OCI-LY3 (cell line): Measurements from ENCODE around the gene FOXM1.

Experiments
- H2AFZ ChIP-seq: fragments of 200-600, 300-600 bp; shearing (Covaris generic); 2 replicates; pipeline ENCODE4 v1.6.0; 2014; ENCODE audit warnings: antibody characterized with exemption, low read depth, low read length
- H3K27ac ChIP-seq: fragments of 200-600, 300-600 bp; sonication (generic); 2 replicates; pipeline ENCODE4 v1.5.1; 2014; ENCODE audit warnings: mild to moderate bottlenecking, low read length, moderate library complexity, mixed read lengths
- H3K27me3 ChIP-seq: fragments of 200-600, 300-600 bp; sonication (generic); 2 replicates; pipeline ENCODE4 v1.6.1; 2014; ENCODE audit warnings: low read depth, low read length, mixed read lengths
- H3K36me3 ChIP-seq: fragments of 200-600, 300-600 bp; sonication (generic); replicated peaks from 2 replicates; pipeline ENCODE3; 2014; ENCODE audit warnings: low read depth, low read length, mixed read lengths
- H3K4me1 ChIP-seq: fragments of 300-600, 200-600 bp; sonication (generic); 2 replicates; pipeline ENCODE4 v1.6.1; 2014; ENCODE audit warnings: low read length, mixed read lengths
- H3K4me2 ChIP-seq: fragments of 200-600, 300-600 bp; sonication (generic); 2 replicates; pipeline ENCODE4 v1.6.1; 2014; ENCODE audit warnings: low read length, mixed read lengths
- H3K4me3 ChIP-seq: fragments of 300-600, 200-600 bp; sonication (generic); 2 replicates; pipeline ENCODE4 v1.5.1; 2014; ENCODE audit warnings: antibody characterized with exemption, mild to moderate bottlenecking, low read length, moderate library complexity
- H3K79me2 ChIP-seq: fragments of 300-600, 200-600 bp; shearing (Covaris generic); 2 replicates; pipeline ENCODE4 v1.6.1; 2014; ENCODE audit warnings: mild to moderate bottlenecking, low read length, mixed read lengths
- H3K9ac ChIP-seq: fragments of 300-600, 200-600 bp; shearing (Covaris generic); 2 replicates; pipeline ENCODE4 v1.6.0; 2014; ENCODE audit warnings: mild to moderate bottlenecking, low read length, moderate library complexity
- H3K9me3 ChIP-seq: fragments of 200-600, 300-600 bp; shearing (Covaris generic); 2 replicates; pipeline ENCODE4 v1.6.1; 2014; ENCODE audit warnings: low read length, mixed read lengths; ENCODE audit not compliant: insufficient read depth
- H4K20me1 ChIP-seq: fragments of 200-600, 300-600 bp; sonication (generic); 2 replicates; pipeline ENCODE4 v1.6.1; 2016; ENCODE audit warnings: low read length, mixed read lengths; ENCODE audit not compliant: insufficient read depth
- CTCF ChIP-seq: fragments of 200-600, 300-600 bp; sonication (generic); IDR thresholded peaks from 2 replicates; pipeline ENCODE4 v1.5.1; 2014; ENCODE audit warnings: antibody characterized with exemption, low read length, low read depth
- EZH2phosphoT487 ChIP-seq: fragments of 200-600 bp; shearing (Covaris generic); IDR thresholded peaks from 2 replicates; pipeline ENCODE4 v1.6.1; 2018; ENCODE audit warnings: antibody characterized with exemption, mixed run types, low read depth

The FOXM1 gene

GRCh38 chr12:2858334-2858733 is 18.6 kb downstream of the FOXM1 start:
- no peaks in the 10 kb centered on the region for H3K27me3 ChIP-seq
- H3K36me3 ChIP-seq: peaks cover 41% of the 10 kb centered on the region
- H3K27ac ChIP-seq: no peak overlapping the region
- H3K9me3 ChIP-seq: no peaks in the 10 kb centered on the region
- TF ChIP-seq EZH2phosphoT487 (no peak), CTCF (no peak)
- no peak overlapping the region for H3K4me3 ChIP-seq
- H3K9ac ChIP-seq: no peak overlapping the region
- no peaks in the 10 kb centered on the region for H3K79me2 ChIP-seq
- no peak overlapping the region for H2AFZ ChIP-seq
- no peak overlapping the region for H3K4me2 ChIP-seq
- no peaks in the 10 kb centered on the region for H3K4me1 ChIP-seq
- H4K20me1 ChIP-seq: no peaks in the 10 kb centered on the region

GRCh38 chr12:2857576-2857975 is 19.4 kb downstream of the FOXM1 start:
- TF ChIP-seq CTCF: no peak
- TF ChIP-seq EZH2phosphoT487: no peak
- H3K4me3 ChIP-seq: no peak overlapping the region
- no peaks in the 10 kb centered on the region for H3K79me2 ChIP-seq
- H3K9me3 ChIP-seq: no peaks in the 10 kb centered on the region
- H3K27ac ChIP-seq: no peak overlapping the region
- no peaks in the 10 kb centered on the region for H4K20me1 ChIP-seq
- H3K4me2 ChIP-seq: no peak overlapping the region
- no peaks in the 10 kb centered on the region for H3K4me1 ChIP-seq
- no peaks in the 10 kb centered on the region for H3K27me3 ChIP-seq
- H2AFZ ChIP-seq: no peak overlapping the region
- peaks cover 36% of the 10 kb centered on the region for H3K36me3 ChIP-seq
- H3K9ac ChIP-seq: no peak overlapping the region

GRCh38 chr12:2857021-2857431 is 19.9 kb downstream of the FOXM1 start, which contains the start of gene TEX52:
TSS of gene TEX52 (minus strand) at chr12:2857039. CDS start at chr12:2857026, 13 bp downstream.
- H3K79me2 ChIP-seq: no peaks in the 10 kb centered on the region
- H3K36me3 ChIP-seq: peaks cover 36% of the 10 kb centered on the region
- no peak within 1 kb of the TSS for H3K4me2 ChIP-seq
- no peaks in the 10 kb centered on the region for H3K9me3 ChIP-seq
- no peak within 1 kb of the TSS for H3K27ac ChIP-seq
- H3K4me3 ChIP-seq: no peak within 1 kb of the TSS
- no peak within 1 kb of the TSS for H3K9ac ChIP-seq
- no peak for TF ChIP-seq EZH2phosphoT487
- no peak for TF ChIP-seq CTCF
- no peaks in the 10 kb centered on the region for H4K20me1 ChIP-seq
- no peaks in the 10 kb centered on the region for H3K4me1 ChIP-seq
- no peak within 1 kb of the TSS for H2AFZ ChIP-seq
- H3K27me3 ChIP-seq: no peaks in the 10 kb centered on the region

GRCh38 chr12:2856051-2856450 is 20.9 kb downstream of the FOXM1 start:
- Histone ChIP-seq H2AFZ (no peak overlapping the region), H3K36me3 (peaks cover 31% of the 10 kb centered on the region), H3K27ac (no peak overlapping the region), H3K79me2 (no peaks in the 10 kb centered on the region), H3K27me3 (no peaks in the 10 kb centered on the region), H3K4me1 (no peaks in the 10 kb centered on the region), H4K20me1 (no peaks in the 10 kb centered on the region), H3K4me2 (no peak overlapping the region), H3K9ac (no peak overlapping the region), H3K9me3 (no peaks in the 10 kb centered on the region), H3K4me3 (no peak overlapping the region)
- no peak for TF ChIP-seq CTCF
- TF ChIP-seq EZH2phosphoT487: no peak
